Measurements from ENCODE around the gene NDUFAF5.

Gene NDUFAF5

GRCh38 chr20:13839421-13840092 is 54.7 kb downstream of the NDUFAF5 start:
- no peak for TF ChIP-seq CTCF (IDR thresholded peaks at IDR 0.05; ENCODE audit: insufficient read depth, low read depth, low read length, missing control alignments)
- H3K4me3 ChIP-seq (ENCODE audit: low read length) = no peak overlapping the region
- DNase-seq (ENCODE audit: low read depth) = peak; percentile 16

DNA sequence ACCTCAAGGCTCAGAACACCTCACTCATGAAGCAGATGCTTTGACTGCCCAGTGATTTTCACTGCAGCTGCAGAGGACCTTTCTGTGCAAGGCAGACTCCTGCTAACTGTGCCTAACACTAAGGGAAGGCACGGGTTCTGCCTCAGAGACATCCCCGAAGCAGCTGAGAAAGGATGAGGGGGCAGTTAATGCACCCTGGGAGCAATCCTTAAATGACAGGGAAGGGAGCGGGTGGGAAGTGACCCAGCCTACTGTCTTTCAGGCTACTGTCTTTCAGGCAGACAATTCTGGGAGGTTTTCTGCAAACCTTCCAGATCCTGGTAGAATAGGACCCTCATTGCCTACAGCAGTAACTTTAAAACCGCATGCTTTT is 55.3 kb downstream of the NDUFAF5 start:
- H3K4me3 ChIP-seq (ENCODE audit: low read length) = no peak overlapping the region
- TF ChIP-seq CTCF (IDR thresholded peaks at IDR 0.05; ENCODE audit: insufficient read depth, low read depth, low read length, missing control alignments) = no peak
- no peak for DNase-seq (ENCODE audit: low read depth)

- DNase-seq (ENCODE audit: low read depth) = no peak
- no peak overlapping the region for H3K4me3 ChIP-seq (ENCODE audit: low read length)
- no peak for TF ChIP-seq CTCF (IDR thresholded peaks at IDR 0.05; ENCODE audit: insufficient read depth, low read depth, low read length, missing control alignments)
These were observed 56.4 kb downstream of the NDUFAF5 start for GRCh38 chr20:13841206-13841605.

DNA sequence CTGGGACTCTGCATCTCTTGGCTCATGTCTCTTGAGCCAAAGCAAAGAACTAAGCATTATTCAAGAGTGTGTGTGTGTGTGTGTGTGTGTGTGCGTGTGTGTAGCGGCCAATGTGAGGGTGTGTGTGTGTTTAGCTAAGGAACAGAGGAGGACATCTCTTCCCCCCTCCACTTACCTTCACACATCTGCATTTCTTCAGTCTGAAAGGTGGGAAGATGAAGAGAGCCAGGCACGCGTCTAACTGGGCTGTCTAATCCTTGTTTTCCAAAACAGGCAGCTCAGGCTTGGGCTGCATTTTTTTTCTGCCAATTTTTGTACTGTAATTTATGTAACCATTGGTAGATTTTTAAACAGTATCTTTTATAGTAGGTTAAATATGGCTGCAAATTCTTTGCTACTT is 59.5 kb downstream of the NDUFAF5 start:
- H3K4me3 ChIP-seq (ENCODE audit: low read length) = no peak overlapping the region
- DNase-seq (ENCODE audit: low read depth) = no peak
- no peak for TF ChIP-seq CTCF (IDR thresholded peaks at IDR 0.05; ENCODE audit: insufficient read depth, low read depth, low read length, missing control alignments)

DNA sequence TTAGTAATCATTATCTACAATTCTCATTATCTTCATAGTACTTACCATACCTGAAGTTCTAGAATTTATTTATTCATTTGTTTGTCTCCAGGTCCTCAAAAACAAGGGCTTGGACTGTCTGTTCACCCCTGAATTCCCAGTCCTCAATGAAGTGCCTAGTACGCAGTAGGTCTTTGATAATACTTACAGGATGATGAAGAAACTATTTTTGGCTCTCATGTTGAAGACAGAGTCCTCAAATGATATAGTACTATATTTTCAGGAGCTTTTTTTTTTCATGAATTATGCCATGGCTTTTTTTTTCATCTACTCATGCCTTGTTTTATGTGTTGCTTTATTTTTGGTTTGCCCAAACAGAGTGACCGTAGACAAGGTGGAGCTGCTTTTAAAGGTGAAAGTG is 66.5 kb downstream of the NDUFAF5 start:
- no peak for DNase-seq (ENCODE audit: low read depth)
- no peak for TF ChIP-seq CTCF (IDR thresholded peaks at IDR 0.05; ENCODE audit: insufficient read depth, low read depth, low read length, missing control alignments)
- H3K4me3 ChIP-seq (ENCODE audit: low read length) = no peak overlapping the region

DNA sequence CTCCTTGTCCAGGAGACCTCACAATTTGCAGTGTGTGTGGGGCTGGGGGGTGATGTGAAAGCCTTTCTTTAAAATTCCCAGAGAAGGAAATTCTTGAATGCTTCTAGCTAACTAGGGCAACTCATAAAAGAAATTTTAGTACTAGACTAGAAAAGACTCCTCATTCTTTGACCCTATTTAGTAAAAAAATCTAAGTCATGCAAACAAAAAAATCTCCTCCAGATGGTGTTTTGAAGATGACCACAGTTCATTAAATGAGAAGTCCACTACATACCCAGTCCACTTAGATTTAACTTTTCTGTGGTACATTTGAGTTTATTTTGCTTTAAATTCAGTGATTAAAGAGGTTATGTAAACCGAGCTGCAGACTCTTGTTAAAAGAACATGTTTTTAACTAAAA is 67.5 kb downstream of the NDUFAF5 start:
- no peak for TF ChIP-seq CTCF (IDR thresholded peaks at IDR 0.05; ENCODE audit: insufficient read depth, low read depth, low read length, missing control alignments)
- DNase-seq (ENCODE audit: low read depth) = no peak
- H3K4me3 ChIP-seq (ENCODE audit: low read length) = no peak overlapping the region

- no peak overlapping the region for H3K4me3 ChIP-seq (ENCODE audit: low read length)
- no peak for TF ChIP-seq CTCF (IDR thresholded peaks at IDR 0.05; ENCODE audit: insufficient read depth, low read depth, low read length, missing control alignments)
- DNase-seq (ENCODE audit: low read depth) = no peak
These were observed 70.8 kb downstream of the NDUFAF5 start for GRCh38 chr20:13855613-13856012.
